Left renal pelvis (tissue), 4 donors: ENCODE results near the gene PCSK1N. TPM values are rescaled to one million over a fixed set of nuclear protein-coding genes. Genes with fewer than 3 reads are reported as not detected.

Source experiments
- DNase-seq, 4 donors: peaks; one replicate each; pipeline ENCODE4 v3.0.0-alpha.2; 2013; ENCODE audit warnings: low read depth in 4 of 4, low spot score in 3 of 4
- polyA plus RNA-seq, 4 donors: library from polyadenylated mRNA; unstranded; fragments of 120-200 nt; gene quantifications; one replicate each; pipeline ENCODE4 v1.2.1, GENCODE V29; 2013; ENCODE audit not compliant: insufficient read length in 4 of 4

PCSK1N gene
- polyA plus RNA-seq, 4 donors = 4.4 to 16.8 (median 5.4) TPM

- DNase-seq = no peak
Observed at GRCh38 chrX:48791063-48791820, 44.2 kb downstream of the PCSK1N start.

GRCh38 chrX:48790477-48790876 lies 44.9 kb downstream of the PCSK1N start:
- no peak for DNase-seq

GRCh38 chrX:48789366-48790220 lies 45.8 kb downstream of the PCSK1N start:
- DNase-seq = no peak

GRCh38 chrX:48787505-48788443 lies 47.6 kb downstream of the PCSK1N start:
- no peak for DNase-seq

GRCh38 chrX:48786825-48787504 lies 48.4 kb downstream of the PCSK1N start:
- no peak for DNase-seq

GRCh38 chrX:48786341-48786800 lies 49.0 kb downstream of the PCSK1N start, which contains the start of gene GATA1:
GATA1 (plus strand) TSS chrX:48786590; CDS start chrX:48791110, 4,520 bp downstream.
- DNase-seq = no peak

GRCh38 chrX:48785540-48786214 lies 49.7 kb downstream of the PCSK1N start:
- DNase-seq = no peak

- DNase-seq = no peak
Observed at GRCh38 chrX:48785186-48785539, 50.2 kb downstream of the PCSK1N start.

GRCh38 chrX:48784726-48785125 lies 50.7 kb downstream of the PCSK1N start:
- no peak for DNase-seq

GRCh38 chrX:48782795-48783194 lies 52.6 kb downstream of the PCSK1N start:
- DNase-seq = no peak

- DNase-seq = no peak
Observed at GRCh38 chrX:48782216-48782615, 53.2 kb downstream of the PCSK1N start.

GRCh38 chrX:48781705-48782104 lies 53.7 kb downstream of the PCSK1N start:
- DNase-seq = no peak

Other genes starting within 250 kb of the PCSK1N start
- 100 to 1,000 TPM; 111 to 149 (median 114) TPM for gene WDR13, start 238.1 kb downstream of the PCSK1N start, polyA plus RNA-seq
- gene WAS, start 151.8 kb downstream of the PCSK1N start, polyA plus RNA-seq = 1 to 10 TPM; 2.8 to 4.0 (median 3.4) TPM
- 1 to 10 TPM; 4.7 to 7.8 (median 5.9) TPM for gene SUV39H1, start 138.9 kb downstream of the PCSK1N start, polyA plus RNA-seq
- gene GLOD5, start 73.9 kb downstream of the PCSK1N start, polyA plus RNA-seq = 1 to 10 TPM in 3 of 4 donors, not detected in 1; 1.6 to 1.7 (median 1.6) TPM
- gene GATA1, start 49.0 kb downstream of the PCSK1N start, polyA plus RNA-seq = 1 to 10 TPM in 1 of 4 donors, under 1 TPM in 3; 0.26 to 2.4 (median 0.55) TPM
- gene HDAC6, start 33.5 kb downstream of the PCSK1N start, polyA plus RNA-seq = 100 to 1,000 TPM; 123 to 209 (median 159) TPM
- gene ERAS, start 9.1 kb downstream of the PCSK1N start, polyA plus RNA-seq = under 1 TPM in 2 of 4 donors, not detected in 2; 0.18 to 0.43 TPM
- 10 to 100 TPM; 24.8 to 57.6 (median 34.0) TPM for gene TIMM17B, start 62.2 kb upstream of the PCSK1N start, polyA plus RNA-seq
- 10 to 100 TPM; 60.6 to 86.0 (median 71.9) TPM for gene PQBP1, start 62.3 kb upstream of the PCSK1N start, polyA plus RNA-seq
- gene SLC35A2, start 76.0 kb upstream of the PCSK1N start, polyA plus RNA-seq = 10 to 100 TPM; 22.3 to 33.7 (median 30.2) TPM
- 1 to 10 TPM; 5.8 to 9.2 (median 6.7) TPM for gene PIM2, start 83.4 kb upstream of the PCSK1N start, polyA plus RNA-seq
- 10 to 100 TPM; 59.8 to 67.2 (median 63.9) TPM for gene OTUD5, start 122.0 kb upstream of the PCSK1N start, polyA plus RNA-seq
- 1 to 10 TPM; 2.7 to 6.6 (median 3.5) TPM for gene KCND1, start 136.2 kb upstream of the PCSK1N start, polyA plus RNA-seq
- 10 to 100 TPM; 40.3 to 72.8 (median 55.5) TPM for gene GRIPAP1, start 166.7 kb upstream of the PCSK1N start, polyA plus RNA-seq
- gene TFE3, start 207.7 kb upstream of the PCSK1N start, polyA plus RNA-seq = 10 to 100 TPM; 26.8 to 38.4 (median 34.1) TPM
- gene CCDC120, start 223.4 kb upstream of the PCSK1N start, polyA plus RNA-seq = 10 to 100 TPM in 3 of 4 donors, 1 to 10 TPM in 1; 9.5 to 16.5 (median 11.1) TPM
- gene PRAF2, start 238.4 kb upstream of the PCSK1N start, polyA plus RNA-seq = 10 to 100 TPM; 37.7 to 54.3 (median 42.0) TPM
- 10 to 100 TPM; 48.4 to 61.6 (median 55.6) TPM for gene WDR45, start 244.3 kb upstream of the PCSK1N start, polyA plus RNA-seq